ENCODE results near the gene OSBPL3.

OSBPL3 gene

GRCh38 chr7:24870766-24871165 is 109.2 kb downstream of the OSBPL3 start:
- TF ChIP-seq TCF12 (IDR thresholded peaks at IDR 0.05; ENCODE audit: low read depth) = no peak
- TF ChIP-seq USF1 (IDR thresholded peaks at IDR 0.05) = no peak
- no peak for TF ChIP-seq RAD21 (IDR thresholded peaks at IDR 0.05; ENCODE audit: low read depth)
- TF ChIP-seq MAX (IDR thresholded peaks at IDR 0.05) = no peak
- TF ChIP-seq CREB1 (IDR thresholded peaks at IDR 0.05; ENCODE audit: low read depth) = no peak
- no peak for TF ChIP-seq FOXM1 (IDR thresholded peaks at IDR 0.05; ENCODE audit: borderline replicate concordance, low read depth)
- no peak for TF ChIP-seq EGR1 (IDR thresholded peaks at IDR 0.05)
- TF ChIP-seq ZBTB7A (IDR thresholded peaks at IDR 0.05; ENCODE audit: low read depth) = no peak
- no peak for TF ChIP-seq TEAD4 (IDR thresholded peaks at IDR 0.05)
- no peak for TF ChIP-seq EP300 (IDR thresholded peaks at IDR 0.05; ENCODE audit: borderline replicate concordance)
- no peak for TF ChIP-seq TAF1 (IDR thresholded peaks at IDR 0.05; ENCODE audit: low read depth)
- TF ChIP-seq YY1 (IDR thresholded peaks at IDR 0.05; ENCODE audit: low read depth) = no peak

GRCh38 chr7:24869572-24869971 is 110.4 kb downstream of the OSBPL3 start:
- TF ChIP-seq EP300 (IDR thresholded peaks at IDR 0.05; ENCODE audit: borderline replicate concordance) (no peak), MAX (IDR thresholded peaks at IDR 0.05) (no peak), FOXM1 (IDR thresholded peaks at IDR 0.05; ENCODE audit: borderline replicate concordance, low read depth) (no peak), YY1 (IDR thresholded peaks at IDR 0.05; ENCODE audit: low read depth) (no peak), CREB1 (IDR thresholded peaks at IDR 0.05; ENCODE audit: low read depth) (no peak), TAF1 (IDR thresholded peaks at IDR 0.05; ENCODE audit: low read depth) (no peak)

GRCh38 chr7:24868741-24869140 is 111.2 kb downstream of the OSBPL3 start:
- TF ChIP-seq TEAD4 (IDR thresholded peaks at IDR 0.05) = no peak
- TF ChIP-seq RAD21 (IDR thresholded peaks at IDR 0.05; ENCODE audit: low read depth) = no peak
- no peak for TF ChIP-seq YY1 (IDR thresholded peaks at IDR 0.05; ENCODE audit: low read depth)
- peak; percentile 38; the same call in 1 of the 2 replicates for TF ChIP-seq REST (IDR thresholded peaks at IDR 0.05; ENCODE audit: low read depth)

- TF ChIP-seq TEAD4 (IDR thresholded peaks at IDR 0.05) (no peak), NFIC (IDR thresholded peaks at IDR 0.05) (no peak), CEBPB (IDR thresholded peaks at IDR 0.05) (no peak), EGR1 (IDR thresholded peaks at IDR 0.05) (no peak), TCF12 (IDR thresholded peaks at IDR 0.05; ENCODE audit: low read depth) (no peak), USF1 (IDR thresholded peaks at IDR 0.05) (no peak), MAX (IDR thresholded peaks at IDR 0.05) (no peak), TAF1 (IDR thresholded peaks at IDR 0.05; ENCODE audit: low read depth) (no peak)
Observed at GRCh38 chr7:24866004-24866615, 113.9 kb downstream of the OSBPL3 start.

- TF ChIP-seq TAF1 (IDR thresholded peaks at IDR 0.05; ENCODE audit: low read depth) = no peak
- TF ChIP-seq USF1 (IDR thresholded peaks at IDR 0.05) = no peak
- no peak for TF ChIP-seq NFIC (IDR thresholded peaks at IDR 0.05)
- no peak for TF ChIP-seq RAD21 (IDR thresholded peaks at IDR 0.05; ENCODE audit: low read depth)
- no peak for TF ChIP-seq REST (IDR thresholded peaks at IDR 0.05; ENCODE audit: low read depth)
- no peak for TF ChIP-seq FOXM1 (IDR thresholded peaks at IDR 0.05; ENCODE audit: borderline replicate concordance, low read depth)
- TF ChIP-seq EP300 (IDR thresholded peaks at IDR 0.05; ENCODE audit: borderline replicate concordance) = no peak
- TF ChIP-seq CEBPB (IDR thresholded peaks at IDR 0.05) = no peak
Observed at GRCh38 chr7:24864214-24864817, 115.7 kb downstream of the OSBPL3 start.
